SKM-1 treated with dmso at 0.1 percent for 144 hours (cell line): ENCODE measurements around the gene PGP.

Experiments used
- DNase-seq: peaks from one replicate; lab custom pipeline; 2025; ENCODE audit not compliant: unreplicated experiment; lab: John Stamatoyannopoulos, UW

The PGP gene

DNA sequence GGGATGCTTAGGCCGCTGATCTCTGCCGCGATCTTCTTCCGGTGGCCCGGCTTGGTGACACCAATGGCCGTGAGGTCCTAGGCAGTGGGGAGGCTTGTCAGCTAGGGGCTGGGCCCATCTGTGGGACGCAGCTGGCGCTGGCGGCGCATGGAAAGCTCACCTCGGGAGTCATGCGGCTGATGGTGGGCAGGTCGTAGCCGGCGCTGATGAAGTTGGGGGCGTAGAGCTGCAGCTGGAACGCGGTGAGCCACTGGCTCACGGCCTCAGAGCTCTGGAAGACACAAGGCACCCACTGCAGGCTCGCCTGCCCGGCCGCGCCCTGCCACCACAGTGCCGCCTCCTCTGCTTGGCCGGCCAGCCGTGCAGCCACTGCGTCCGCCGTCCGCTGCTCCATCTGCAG lies 31.0 kb downstream of the PGP start:
- DNase-seq, result no peak

DNA sequence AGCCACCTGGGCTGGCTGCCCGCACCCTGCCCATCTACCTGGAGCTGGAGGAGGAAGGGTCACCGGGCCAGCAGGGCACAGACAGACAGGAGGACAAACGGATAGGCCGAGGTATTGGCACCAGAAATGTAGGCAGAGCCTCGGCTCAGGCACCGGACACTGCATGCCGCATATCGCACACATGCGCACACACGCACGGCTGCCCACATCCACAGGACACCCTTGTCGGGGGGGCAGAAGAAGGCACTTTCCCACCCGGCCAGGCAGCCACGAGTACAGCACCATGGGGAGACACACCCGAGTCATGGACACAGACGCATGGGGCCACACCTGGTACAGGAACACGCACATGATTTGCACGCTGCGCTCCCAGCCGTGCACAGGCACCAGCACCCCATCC lies 32.7 kb downstream of the PGP start:
- DNase-seq, result no peak

DNA sequence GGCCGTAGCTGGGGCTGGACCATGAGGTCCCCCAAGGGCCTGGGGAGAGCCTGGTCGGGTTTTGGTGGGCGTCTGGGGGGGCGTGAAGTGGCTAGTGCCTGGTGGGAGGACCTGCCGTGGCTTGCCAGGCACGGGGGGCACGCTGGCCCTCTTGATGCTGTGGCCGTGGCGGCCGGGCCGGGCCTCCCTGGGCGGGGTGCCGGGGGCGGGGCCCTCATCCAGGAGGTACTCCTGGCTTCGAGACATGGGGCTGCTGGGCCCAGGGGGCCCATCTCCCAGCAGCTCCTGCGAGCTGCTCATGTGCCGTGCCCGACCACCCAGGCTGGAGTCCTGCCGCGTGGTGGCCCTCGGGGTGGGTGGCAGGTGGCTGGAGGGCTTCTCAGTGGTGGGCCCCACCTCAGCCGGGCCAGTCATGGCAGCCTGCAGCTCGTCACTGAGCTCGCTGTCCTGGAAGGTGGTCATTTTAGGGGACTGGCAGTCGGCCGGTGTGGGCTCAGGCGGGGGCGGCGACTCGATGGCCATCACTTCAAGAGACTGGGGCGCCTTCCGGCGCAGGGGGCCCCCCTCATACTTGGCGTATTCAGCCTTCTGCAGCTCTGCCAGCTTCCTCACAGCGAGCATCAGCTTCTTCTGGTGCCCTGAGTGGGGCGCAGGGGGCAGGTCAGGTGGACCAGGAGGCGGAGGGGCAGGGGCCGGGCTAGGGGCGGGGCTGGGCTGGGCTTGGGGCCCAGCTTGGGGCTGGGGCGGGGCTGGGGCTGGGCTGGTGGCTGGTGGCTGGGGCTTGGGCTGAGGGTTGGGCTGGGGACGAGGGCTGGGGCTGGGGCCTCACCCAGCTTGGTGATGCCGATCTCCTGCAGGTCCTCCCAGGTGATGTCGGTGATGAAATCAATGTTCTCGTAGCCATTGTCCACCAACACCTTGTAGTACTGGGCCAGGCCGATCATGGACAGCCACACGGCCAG lies 33.4 kb downstream of the PGP start:
- DNase-seq, result no peak

DNA sequence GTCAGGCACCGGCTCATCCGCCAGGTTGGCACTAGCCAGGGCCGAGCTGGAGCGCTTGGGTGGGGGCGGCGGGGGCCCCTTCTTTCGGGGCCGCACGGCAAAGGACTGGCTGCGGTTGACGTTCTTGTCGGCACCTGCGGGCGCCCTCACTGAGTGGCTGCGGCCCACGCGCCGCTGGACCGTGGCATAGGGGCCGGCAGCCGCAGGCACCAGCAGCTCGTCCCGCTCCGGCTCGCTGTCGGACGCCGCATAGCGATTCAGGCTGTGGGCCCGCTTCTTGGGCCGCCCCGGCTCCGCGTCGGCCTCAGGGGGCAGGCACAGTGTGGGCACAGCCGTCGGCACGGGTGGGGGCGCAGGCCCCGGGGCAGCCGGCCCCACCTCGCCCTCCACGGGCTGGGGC lies 34.2 kb downstream of the PGP start:
- DNase-seq, result no peak

DNA sequence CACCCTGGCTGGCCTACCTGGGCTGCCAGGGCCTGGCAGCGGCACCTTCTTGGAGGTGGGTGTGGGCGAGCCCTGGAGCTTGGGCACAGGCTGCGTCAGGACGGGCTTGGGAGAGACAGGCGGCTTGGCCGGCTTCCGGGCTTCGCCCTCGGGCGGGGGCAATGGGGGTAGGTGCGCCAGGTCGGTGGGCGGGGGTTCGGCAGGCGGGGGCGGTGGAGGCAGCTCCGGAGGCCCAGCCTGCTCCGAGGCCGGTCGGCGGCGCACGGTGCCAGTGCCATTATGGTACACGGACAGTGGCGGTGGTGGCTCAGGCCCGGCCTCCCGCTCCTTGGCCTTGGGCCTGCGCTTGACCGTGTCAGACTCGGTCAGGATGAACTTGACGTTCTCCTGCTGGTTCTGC lies 35.1 kb downstream of the PGP start:
- no peak for DNase-seq

DNA sequence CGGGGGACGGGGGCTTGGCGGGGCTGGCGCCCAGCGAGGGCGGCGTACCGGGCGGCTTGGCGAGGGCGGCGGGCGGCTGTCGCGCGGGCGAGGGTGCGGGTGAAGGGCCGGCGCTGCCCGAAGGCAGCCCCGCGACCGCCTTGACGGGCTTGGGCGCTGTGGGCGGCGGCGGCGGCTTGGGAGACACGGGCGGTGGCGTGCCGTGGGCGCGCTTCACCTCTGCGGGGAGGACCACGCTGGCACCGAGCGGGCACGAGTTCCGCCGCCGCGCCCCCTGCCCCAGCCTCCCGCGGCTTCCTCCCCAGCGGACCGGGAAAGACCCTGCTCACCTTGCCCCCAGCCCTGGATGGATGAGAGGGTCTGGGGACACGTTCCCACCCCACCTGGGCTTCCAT lies 35.5 kb downstream of the PGP start:
- DNase-seq, result no peak

DNA sequence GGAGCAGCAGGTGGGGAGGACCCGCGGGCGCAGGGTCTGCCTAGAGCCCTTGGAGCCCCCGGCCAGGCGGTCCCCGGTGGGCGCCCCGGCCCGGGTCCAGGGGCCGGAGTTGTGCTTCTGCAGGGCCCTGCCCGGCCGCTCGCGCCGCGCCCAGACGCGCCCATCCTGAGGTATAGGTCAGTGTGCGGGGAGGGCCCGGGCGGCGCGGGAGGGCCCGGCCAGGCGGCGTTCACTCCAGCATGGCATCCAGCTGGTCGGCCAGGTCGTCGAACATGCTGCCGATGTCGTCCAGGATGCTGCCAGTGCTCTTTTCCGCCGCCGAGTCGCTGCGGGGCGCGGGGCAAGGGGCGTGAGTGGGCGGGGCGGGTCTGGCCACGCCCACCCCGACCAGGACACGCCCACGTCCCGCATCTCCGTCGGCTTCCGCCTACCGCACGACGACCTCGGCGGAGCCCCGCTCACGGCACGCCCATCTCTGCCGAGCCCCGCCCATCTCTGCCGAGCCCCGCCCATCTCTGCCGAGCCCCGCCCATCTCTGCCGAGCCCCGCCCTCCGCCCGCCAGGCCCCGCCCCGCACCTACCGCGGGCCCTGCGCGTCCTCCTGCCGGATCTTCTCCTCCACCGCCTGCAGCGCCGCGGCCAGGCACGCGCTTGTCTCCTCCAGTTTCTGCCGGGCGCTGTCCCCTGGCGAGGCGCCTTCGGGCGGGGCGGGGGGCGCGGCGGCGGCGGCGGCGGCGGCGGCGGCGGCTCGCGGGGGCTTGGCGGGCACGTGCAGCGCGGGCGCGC lies 36.1 kb downstream of the PGP start:
- DNase-seq, result no peak

DNA sequence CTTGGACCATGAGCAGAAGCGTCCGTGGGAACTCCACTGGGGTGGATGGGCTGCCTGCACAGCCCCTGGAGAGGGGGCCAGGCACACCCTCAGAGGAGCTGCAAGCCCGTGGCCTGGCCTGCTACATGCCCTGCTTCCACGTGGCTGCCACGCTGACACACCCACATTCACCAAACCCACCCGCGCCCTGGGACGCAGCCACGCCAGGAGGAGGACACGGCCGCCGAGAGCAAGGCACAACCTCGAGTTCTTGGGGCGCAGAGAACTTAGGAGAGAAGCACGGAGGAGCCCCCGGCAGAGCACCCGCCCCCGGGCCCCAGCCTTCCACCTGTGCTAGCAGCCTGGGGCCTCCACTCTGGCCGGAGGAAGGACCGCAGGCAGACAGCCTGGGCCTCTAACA lies 37.1 kb downstream of the PGP start:
- no peak for DNase-seq

DNA sequence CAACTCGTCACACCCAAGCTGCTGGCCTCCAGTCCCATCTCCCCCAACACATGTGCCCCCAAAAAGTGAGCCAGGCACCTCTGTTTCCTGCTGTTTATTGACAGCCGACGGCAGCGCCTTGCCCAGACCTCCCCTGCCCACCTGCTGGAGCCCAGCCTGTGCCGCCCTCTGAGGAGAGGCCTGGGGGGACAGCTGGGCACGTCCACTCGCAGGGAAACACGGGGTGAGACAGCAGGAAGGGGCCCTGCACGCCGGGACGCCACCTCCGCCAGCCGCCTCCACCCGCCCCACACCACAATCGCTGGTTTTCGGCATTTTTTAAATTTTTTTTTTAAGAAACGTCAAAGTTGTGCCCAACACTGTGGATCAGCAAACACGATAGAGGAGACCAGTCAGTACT lies 37.5 kb downstream of the PGP start:
- no peak for DNase-seq

DNA sequence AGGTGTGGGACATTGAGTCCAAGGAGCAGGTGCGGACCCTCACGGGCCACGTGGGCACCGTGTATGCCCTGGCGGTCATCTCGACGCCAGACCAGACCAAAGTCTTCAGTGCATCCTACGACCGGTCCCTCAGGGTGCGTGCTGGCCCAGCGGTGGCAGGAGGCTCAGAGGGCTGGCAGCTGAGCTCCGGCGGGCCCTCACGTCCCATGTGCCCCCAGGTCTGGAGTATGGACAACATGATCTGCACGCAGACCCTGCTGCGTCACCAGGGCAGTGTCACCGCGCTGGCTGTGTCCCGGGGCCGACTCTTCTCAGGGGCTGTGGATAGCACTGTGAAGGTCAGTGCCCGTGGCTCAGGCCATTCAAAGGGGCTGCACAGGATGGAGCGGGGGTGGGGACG lies 38.6 kb downstream of the PGP start:
- no peak for DNase-seq

DNA sequence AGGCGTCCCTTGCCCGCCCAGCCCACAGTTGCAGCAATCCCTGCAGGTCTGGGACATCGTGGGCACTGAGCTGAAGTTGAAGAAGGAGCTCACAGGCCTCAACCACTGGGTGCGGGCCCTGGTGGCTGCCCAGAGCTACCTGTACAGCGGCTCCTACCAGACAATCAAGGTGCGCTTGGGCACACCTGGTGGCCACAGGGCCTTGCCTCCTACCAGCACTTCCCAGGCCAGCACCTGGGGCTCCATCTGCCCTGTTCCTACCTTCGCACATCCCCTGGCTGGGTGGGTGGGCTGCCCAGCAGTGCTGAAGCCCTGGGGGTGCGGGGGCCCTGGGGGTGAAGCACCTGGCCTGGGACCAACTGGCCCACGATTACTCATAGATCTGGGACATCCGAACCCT lies 39.2 kb downstream of the PGP start:
- DNase-seq, result no peak

DNA sequence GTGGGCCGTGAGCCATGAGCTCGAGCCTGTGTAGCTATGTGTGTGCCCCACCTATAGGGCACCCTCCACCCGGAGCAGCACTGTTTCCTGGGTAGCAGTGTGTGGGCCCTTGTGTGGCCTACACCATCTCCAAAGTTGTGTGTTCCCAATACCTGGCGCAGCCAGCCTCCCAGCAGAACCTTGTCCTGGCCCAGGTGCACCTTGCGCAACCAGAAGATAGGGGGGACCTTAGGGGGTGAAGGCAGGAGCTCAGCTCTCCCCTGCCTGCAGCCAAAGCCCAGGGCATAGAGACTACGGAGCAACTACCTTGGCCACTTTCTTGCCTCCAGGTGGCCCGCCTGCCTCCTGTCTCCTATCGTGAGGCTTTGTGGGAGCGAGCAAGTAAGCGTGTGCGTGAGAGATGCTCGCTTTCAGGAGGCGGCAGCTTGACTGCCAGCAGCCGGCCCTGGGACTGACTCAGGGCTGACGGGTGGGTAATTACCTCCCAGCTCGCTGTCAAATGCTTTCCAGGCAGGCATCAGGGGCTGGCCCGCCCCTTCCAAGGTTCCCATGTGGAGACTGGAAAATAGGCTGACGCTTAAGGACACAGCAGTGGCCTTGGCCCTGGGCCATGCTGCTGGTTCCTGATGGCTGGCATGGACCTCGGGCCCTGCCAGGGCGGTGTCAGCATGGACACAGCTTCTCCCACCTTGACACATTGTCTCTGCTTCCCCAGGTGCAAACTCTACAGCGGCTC lies 40.1 kb downstream of the PGP start:
- DNase-seq, result no peak

DNA sequence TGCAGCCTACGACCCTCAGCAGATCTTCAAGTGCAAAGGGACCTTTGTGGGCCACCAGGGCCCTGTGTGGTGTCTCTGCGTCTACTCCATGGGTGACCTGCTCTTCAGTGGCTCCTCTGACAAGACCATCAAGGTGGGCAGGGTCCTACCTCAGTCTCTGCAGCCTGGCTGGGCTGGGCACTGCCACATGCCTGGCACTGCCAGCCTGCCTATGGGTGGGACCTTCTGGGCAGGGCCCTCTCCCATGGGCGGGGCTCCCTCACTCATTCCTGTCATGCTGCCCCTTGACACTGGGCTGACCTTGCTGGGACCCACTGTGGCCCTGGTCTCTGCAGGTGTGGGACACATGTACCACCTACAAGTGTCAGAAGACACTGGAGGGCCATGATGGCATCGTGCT lies 40.7 kb downstream of the PGP start:
- DNase-seq, result no peak

DNA sequence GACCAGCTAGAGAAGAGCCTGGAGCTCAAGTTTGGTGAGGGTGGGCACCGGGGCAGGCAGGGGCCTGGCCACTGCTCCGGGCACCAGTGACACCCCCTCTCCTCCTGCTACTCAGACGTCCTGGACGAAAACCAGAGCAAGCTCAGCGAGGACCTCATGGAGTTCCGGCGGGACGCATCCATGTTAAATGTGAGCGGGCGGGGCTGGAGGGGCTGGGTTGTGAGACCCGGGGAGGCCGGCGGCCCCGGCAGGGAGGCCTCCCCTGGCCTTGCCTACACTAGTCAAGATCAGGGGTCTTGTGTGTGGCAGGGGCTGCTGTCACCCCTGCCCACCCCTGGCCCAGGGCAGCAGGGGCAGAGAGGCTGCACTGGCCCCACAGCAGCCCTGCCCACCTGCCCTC lies 41.3 kb downstream of the PGP start:
- DNase-seq, result no peak

DNA sequence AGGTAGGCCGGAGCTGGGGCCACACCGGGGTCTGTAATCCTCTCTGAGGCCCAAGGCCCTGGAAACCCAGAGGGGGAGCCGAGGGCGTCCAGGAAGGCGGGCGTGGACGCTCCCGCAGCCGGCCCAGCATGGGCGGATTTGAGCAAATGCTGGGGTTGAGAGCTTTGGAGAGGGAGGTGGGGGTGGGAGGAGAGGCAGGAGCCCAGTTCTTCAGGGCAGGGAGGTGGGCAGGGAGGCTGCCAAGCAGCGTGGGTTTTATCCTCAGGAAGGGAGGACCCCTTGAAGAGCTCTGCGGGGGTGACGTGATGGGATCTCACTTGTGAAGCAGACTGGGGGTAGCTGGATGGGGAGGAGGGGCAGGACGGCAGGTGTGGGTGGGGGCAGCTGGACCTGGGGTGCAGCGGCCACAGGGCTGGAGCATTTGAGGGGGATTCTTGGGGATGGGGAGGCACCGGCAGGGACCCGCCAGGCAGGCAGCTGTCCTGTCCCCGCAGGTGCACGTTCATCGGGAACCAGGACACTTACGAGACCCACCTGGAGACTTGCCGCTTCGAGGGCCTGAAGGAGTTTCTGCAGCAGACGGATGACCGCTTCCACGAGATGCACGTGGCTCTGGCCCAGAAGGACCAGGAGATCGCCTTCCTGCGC lies 41.8 kb downstream of the PGP start:
- DNase-seq, result no peak

DNA sequence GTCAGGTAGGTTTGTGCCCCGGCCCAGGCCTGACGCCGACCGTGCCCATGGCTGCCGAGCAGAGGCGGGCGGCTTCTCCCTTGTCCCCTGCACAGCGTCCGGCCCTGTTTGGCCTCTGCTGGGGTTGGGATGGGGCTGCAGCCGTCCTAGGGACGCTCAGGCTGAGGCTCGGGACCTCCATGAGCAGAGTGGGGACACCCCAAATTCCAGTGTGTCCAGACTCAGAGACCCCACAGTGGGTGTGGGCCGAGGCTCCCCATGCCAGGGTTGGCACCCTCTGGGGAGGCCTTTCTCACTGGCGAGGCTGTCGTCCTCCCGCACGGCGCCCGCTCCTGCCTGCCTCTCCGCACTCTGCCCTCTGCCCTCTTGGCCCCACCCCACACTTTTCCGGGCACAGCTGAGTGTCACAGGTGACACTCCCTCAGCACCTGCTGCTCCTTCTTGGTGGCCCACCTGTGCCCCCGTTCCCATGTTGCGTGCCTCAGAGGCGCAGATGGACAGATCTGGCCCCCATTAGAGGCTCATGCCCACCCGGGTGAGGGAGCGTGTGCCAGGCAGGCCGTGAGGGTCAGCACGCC lies 43.0 kb downstream of the PGP start:
- no peak for DNase-seq

DNA sequence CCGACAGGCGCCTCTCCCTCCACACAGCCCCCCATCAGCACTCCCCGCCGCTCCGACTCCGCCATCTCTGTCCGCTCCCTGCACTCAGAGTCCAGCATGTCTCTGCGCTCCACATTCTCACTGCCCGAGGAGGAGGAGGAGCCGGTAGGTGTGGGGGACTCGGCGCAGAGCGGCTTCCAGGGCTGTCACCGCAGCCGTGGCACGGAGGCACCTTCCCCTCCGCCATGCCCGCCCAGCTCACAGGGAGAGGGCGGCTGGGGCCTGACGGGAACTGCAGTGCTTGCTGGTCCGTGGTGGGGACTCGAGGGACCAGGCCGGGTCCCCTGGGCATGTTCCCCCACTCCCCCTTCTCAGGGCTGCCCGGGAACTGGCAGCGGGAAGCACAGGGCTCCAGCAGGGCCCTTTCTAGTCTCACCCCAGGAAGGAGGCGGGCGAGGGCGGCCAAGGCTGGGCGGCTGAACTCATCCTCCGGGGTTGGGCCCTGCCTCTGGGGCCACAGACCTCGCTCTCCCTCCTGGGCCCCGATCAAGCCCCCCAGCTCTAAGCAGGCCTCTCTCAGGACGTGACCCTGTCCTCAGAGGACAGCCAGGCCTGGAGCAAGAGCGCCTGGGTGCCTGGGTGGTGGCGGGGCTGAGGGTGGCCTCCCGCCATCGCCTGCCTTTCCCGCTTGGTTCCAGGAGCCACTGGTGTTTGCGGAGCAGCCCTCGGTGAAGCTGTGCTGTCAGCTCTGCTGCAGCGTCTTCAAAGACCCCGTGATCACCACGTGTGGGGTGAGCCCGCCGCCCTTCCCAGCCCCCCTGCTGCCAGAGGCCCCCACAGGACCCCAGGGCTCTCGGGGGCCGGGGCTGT lies 43.8 kb downstream of the PGP start:
- DNase-seq, result no peak

DNA sequence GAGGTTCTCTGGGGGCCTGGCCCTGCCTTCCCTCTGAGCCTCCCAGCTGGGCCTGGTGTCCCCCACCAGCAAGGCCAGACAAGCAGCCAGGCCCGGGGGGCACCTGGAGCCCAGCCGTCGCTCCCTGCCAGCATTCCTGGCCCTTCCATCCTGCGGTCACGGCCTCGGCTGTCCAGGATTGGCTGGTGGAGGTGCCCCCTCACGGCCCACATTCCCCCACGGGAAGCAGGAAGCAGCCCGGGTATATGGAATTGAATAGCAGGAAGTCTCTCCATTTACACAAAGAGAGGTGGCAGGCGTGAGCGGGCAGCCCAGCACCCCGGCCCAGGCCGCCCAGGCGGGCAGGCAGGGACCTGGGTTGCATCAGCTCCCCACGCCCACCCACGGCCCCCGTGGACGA lies 44.6 kb downstream of the PGP start:
- DNase-seq, result no peak

DNA sequence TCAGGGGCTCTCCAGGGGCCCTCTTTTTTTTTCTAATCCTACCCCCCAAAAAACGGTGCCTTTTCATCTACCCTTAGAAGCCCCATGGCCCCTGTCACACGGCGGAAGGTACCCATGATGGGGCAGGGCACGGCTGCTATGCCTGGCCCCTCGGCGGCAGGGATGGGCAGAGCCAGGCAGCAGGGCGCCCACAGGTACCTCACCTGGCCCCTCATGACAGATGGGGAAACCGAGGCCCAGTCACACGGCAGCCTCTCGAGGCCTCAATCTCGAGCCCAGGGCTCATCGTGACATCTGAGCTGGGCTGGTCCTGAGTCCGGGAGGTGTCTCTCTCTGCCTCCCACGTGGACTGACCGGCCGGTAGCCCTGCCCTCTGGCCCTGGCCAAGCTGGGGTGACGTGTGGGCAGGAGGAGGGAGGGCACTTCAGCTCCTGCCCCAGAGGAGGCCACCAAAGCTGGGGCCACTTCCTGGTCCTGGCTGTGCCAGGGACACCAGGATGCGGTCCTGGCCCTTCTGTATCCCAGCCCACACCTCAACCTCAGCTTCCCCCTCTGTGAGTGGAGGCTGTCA lies 47.5 kb downstream of the PGP start:
- DNase-seq, result no peak
